H1 (cell line): Measurements from ENCODE around the gene TCL1A.

Source experiments
- CTBP2 ChIP-seq: IDR thresholded peaks from 2 replicates; pipeline ENCODE4 v1.7.0; 2011; ENCODE audit warnings: borderline replicate concordance, mild to moderate bottlenecking, moderate library complexity, mixed read lengths, low read length; ENCODE audit not compliant: insufficient read depth, insufficient read length
- EP300 ChIP-seq, 2 experiments: IDR thresholded peaks; 1 replicate in 1 of 2; 2 replicates in 1 of 2; pipeline ENCODE4 v1.6.1; 2011 to 2012; ENCODE audit warnings: low read depth in 2 of 2, low read length in 2 of 2, mild to moderate bottlenecking in 2 of 2, borderline replicate concordance in 1 of 2, inconsistent platforms in 1 of 2, moderate library complexity in 1 of 2
- EZH2 ChIP-seq: fragments of 200-600 bp; sonication (generic); IDR thresholded peaks from 2 replicates; pipeline ENCODE4 v1.7.1; 2012; ENCODE audit warnings: low read depth, mild to moderate bottlenecking, moderate library complexity, low read length, inconsistent platforms; ENCODE audit not compliant: severe bottlenecking
- NRF1 ChIP-seq: IDR thresholded peaks from 2 replicates; pipeline ENCODE4 v1.6.1; 2011; ENCODE audit warnings: mild to moderate bottlenecking, low read depth, low read length, improper control_type of control experiment
- POLR2A ChIP-seq, 2 experiments: IDR thresholded peaks; 1 replicate in 1 of 2; 2 replicates in 1 of 2; pipeline ENCODE4 v1.6.1; 2011; ENCODE audit warnings: low read depth in 2 of 2, low read length in 2 of 2, mild to moderate bottlenecking in 2 of 2; ENCODE audit errors: control extremely low read depth in 1 of 2
- SP1 ChIP-seq: IDR thresholded peaks from 2 replicates; pipeline ENCODE4 v1.6.1; 2011; ENCODE audit warnings: low read depth, low read length
- TF ChIP-seq, protein P1 (sequence below): IDR thresholded peaks from 2 replicates; pipeline ENCODE4 v1.6.1; 2011; ENCODE audit warnings: low read length, improper control_type of control experiment
- TF ChIP-seq, protein P2 (sequence below): IDR thresholded peaks from 2 replicates; pipeline ENCODE4 v1.6.1; 2012; ENCODE audit warnings: low read length, inconsistent platforms
- TF ChIP-seq, protein P3 (sequence below), 3 experiments: IDR thresholded peaks; 1 replicate in 2 of 3; 2 replicates in 1 of 3; pipeline versions ENCODE4 v1.5.1 to v1.6.1; 2011; ENCODE audit warnings: low read length in 3 of 3, mild to moderate bottlenecking in 3 of 3, inconsistent platforms in 2 of 3, low read depth in 1 of 3, moderate library complexity in 1 of 3; ENCODE audit not compliant: insufficient read depth in 1 of 3; ENCODE audit errors: control extremely low read depth in 1 of 3

DNA sequence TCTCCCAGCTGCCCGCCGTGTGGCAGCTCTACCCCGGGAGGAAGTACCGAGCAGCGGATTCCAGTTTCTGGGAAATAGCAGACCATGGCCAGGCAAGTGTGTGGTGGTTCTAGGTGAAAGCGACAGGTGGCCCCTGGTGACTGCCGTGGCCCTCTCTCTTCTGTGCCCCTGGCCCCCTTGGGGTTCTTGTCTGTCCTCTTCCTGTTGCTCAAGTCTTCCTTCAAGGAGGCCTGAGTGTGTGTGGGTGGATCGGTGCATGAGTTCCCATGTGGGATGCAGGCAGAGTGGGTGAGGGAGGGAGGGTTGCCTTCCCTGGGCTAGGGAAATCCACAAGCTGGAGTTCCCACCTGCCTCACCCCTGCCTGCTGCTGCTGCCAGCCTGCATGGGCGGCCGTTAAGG is 23.1 kb downstream of the TCL1A start:
- TF ChIP-seq EP300 (IDR thresholded peaks at IDR 0.05; ENCODE audit: borderline replicate concordance in 1 of 2, low read depth in 2 of 2, low read length in 2 of 2) (no peak), POLR2A (IDR thresholded peaks at IDR 0.05; ENCODE audit: control extremely low read depth in 1 of 2, low read depth in 2 of 2, low read length in 2 of 2) (no peak), SP1 (no peak), EZH2 (no peak), CTBP2 (no peak), NRF1 (no peak)
- TF ChIP-seq, protein P1, sequence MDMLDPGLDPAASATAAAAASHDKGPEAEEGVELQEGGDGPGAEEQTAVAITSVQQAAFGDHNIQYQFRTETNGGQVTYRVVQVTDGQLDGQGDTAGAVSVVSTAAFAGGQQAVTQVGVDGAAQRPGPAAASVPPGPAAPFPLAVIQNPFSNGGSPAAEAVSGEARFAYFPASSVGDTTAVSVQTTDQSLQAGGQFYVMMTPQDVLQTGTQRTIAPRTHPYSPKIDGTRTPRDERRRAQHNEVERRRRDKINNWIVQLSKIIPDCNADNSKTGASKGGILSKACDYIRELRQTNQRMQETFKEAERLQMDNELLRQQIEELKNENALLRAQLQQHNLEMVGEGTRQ = no peak
- TF ChIP-seq, protein P2, sequence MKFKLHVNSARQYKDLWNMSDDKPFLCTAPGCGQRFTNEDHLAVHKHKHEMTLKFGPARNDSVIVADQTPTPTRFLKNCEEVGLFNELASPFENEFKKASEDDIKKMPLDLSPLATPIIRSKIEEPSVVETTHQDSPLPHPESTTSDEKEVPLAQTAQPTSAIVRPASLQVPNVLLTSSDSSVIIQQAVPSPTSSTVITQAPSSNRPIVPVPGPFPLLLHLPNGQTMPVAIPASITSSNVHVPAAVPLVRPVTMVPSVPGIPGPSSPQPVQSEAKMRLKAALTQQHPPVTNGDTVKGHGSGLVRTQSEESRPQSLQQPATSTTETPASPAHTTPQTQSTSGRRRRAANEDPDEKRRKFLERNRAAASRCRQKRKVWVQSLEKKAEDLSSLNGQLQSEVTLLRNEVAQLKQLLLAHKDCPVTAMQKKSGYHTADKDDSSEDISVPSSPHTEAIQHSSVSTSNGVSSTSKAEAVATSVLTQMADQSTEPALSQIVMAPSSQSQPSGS = no peak
- TF ChIP-seq, protein P3, sequence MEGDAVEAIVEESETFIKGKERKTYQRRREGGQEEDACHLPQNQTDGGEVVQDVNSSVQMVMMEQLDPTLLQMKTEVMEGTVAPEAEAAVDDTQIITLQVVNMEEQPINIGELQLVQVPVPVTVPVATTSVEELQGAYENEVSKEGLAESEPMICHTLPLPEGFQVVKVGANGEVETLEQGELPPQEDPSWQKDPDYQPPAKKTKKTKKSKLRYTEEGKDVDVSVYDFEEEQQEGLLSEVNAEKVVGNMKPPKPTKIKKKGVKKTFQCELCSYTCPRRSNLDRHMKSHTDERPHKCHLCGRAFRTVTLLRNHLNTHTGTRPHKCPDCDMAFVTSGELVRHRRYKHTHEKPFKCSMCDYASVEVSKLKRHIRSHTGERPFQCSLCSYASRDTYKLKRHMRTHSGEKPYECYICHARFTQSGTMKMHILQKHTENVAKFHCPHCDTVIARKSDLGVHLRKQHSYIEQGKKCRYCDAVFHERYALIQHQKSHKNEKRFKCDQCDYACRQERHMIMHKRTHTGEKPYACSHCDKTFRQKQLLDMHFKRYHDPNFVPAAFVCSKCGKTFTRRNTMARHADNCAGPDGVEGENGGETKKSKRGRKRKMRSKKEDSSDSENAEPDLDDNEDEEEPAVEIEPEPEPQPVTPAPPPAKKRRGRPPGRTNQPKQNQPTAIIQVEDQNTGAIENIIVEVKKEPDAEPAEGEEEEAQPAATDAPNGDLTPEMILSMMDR (IDR thresholded peaks at IDR 0.05; ENCODE audit: control extremely low read depth in 1 of 3, insufficient read depth in 1 of 3, low read depth in 1 of 3, low read length in 3 of 3) = no peak
